Fibroblast of peridontal ligament (primary cell): ENCODE measurements around the gene PLA2G10.
"Not testable (repeated sequence)": the region's sequence is repeated elsewhere in the genome, so short reads cannot be mapped to it uniquely, and the experiment has no call there.

ENCODE experiments used
- DNase-seq: peaks from one replicate; pipeline ENCODE4 v3.0.0-alpha.2; 2010; ENCODE audit errors: extremely low read depth

PLA2G10 gene

GRCh38 chr16:14694129-14694528, at the start of gene PLA2G10:
Gene PLA2G10, minus strand, starts transcription at chr16:14694308. Its CDS starts 79 bp downstream, at chr16:14694229.
- DNase-seq = not testable (repeated sequence)

- not testable (repeated sequence) for DNase-seq
These were observed 48.4 kb upstream of the PLA2G10 start, which contains the start of gene NPIPA2 for GRCh38 chr16:14742273-14743128. Gene NPIPA2, plus strand, starts transcription at chr16:14742533. Its CDS starts 5,533 bp downstream, at chr16:14748066.

- not testable (repeated sequence) for DNase-seq
These were observed 47.7 kb upstream of the PLA2G10 start for GRCh38 chr16:14741794-14742193.

- DNase-seq = not testable (repeated sequence)
These were observed 46.8 kb upstream of the PLA2G10 start for GRCh38 chr16:14740832-14741385.

- DNase-seq = not testable (repeated sequence)
These were observed 39.1 kb upstream of the PLA2G10 start for GRCh38 chr16:14733233-14733632.

- DNase-seq = not testable (repeated sequence)
These were observed 9.3 kb upstream of the PLA2G10 start, which contains the start of gene NPIPA3 for GRCh38 chr16:14703156-14704011. Gene NPIPA3, plus strand, starts transcription at chr16:14703411. Its CDS starts 5,533 bp downstream, at chr16:14708944.

- not testable (repeated sequence) for DNase-seq
These were observed 8.6 kb upstream of the PLA2G10 start for GRCh38 chr16:14702672-14703071.

- DNase-seq = not testable (repeated sequence)
These were observed 7.8 kb upstream of the PLA2G10 start for GRCh38 chr16:14701859-14702258.

GRCh38 chr16:14685870-14686793, 8.0 kb downstream of the PLA2G10 start:
- not testable (repeated sequence) for DNase-seq

GRCh38 chr16:14682121-14682520, 12.0 kb downstream of the PLA2G10 start:
- no peak for DNase-seq

GRCh38 chr16:14681115-14681514, 13.0 kb downstream of the PLA2G10 start:
- DNase-seq = no peak

GRCh38 chr16:14680396-14680795, 13.7 kb downstream of the PLA2G10 start:
- DNase-seq = not testable (repeated sequence)

GRCh38 chr16:14678748-14679497, 15.2 kb downstream of the PLA2G10 start:
- no peak for DNase-seq

- no peak for DNase-seq
These were observed 16.5 kb downstream of the PLA2G10 start for GRCh38 chr16:14677627-14678026.

- no peak for DNase-seq
These were observed 17.5 kb downstream of the PLA2G10 start for GRCh38 chr16:14676633-14677032.

- no peak for DNase-seq
These were observed 21.6 kb downstream of the PLA2G10 start for GRCh38 chr16:14672403-14672971.

GRCh38 chr16:14669776-14670175, 24.3 kb downstream of the PLA2G10 start:
- DNase-seq = no peak

GRCh38 chr16:14668556-14669223, 25.4 kb downstream of the PLA2G10 start:
- no peak for DNase-seq
